GM12864 (cell line): Measurements from ENCODE around the gene DHRS1.

Experiments
- DNase-seq: peaks from one replicate; pipeline ENCODE4 v3.0.0-alpha.2; 2011; ENCODE audit warnings: low read depth
- H3K4me3 ChIP-seq: 2 replicates; pipeline ENCODE4 v1.5.1; 2011; ENCODE audit warnings: mild to moderate bottlenecking, low read depth, low read length, control low read depth
- TF ChIP-seq, protein P1 (sequence below): IDR thresholded peaks from 2 replicates; pipeline ENCODE4 v1.5.1; 2011; ENCODE audit warnings: low read depth, mild to moderate bottlenecking, moderate library complexity, low read length, control low read depth, inconsistent platforms; ENCODE audit errors: missing control alignments

The DHRS1 gene

DNA sequence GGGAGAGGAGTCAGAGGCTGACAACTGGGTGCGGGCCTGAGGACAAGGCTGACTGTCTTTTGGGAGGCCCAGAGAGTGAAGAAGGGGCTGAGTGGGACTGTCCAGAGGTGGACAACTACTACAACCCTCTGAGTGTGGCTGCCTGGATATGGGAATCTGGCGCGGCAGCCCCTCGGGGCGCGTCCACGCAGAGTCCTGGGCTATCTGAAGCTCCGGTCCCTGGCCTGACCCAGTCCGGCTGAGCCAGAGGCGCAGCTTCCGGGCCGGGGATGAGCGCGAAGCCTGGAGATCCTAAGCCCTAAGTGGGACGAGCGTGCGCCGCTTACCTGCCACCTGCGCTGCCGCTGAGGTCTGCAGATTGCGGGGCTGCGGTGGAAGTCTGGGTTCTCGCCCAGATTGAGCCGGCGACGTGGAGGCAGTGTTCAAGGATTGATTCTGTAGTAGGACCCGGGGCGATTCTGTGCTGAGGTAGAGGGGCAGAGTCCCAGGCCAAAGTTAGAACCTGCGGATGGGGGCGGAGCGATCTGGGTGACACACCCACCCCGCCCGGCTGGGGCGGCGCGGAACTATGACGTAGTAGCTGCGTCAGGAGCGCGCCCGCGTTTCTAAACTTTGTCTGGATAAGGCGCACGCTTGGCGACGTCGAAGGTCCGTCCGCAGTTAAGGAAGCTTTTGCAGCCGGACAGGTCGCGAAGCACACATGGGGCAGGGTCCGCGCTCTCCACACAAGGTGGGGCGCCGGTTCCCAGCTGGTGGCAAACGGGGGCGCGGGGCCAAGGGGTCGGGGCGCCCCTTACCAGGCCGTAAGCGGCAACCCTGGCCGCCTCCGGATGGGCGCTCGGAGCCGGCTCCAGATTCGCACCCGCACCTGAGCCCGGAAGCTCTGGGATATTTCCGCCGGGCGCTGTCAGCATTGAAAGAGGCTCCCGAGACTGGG lies at the start of gene DHRS1, which contains the start of gene NOP9:
DHRS1 (minus strand) TSS at position 526 of the 937 bp plus-strand sequence. CDS start 674 bp downstream, outside the sequence.
NOP9 (plus strand) TSS at position 596 of the 937 bp plus-strand sequence; CDS start at position 701, 105 bp downstream.
- H3K4me3 ChIP-seq, result peak within 1 kb of the TSS; percentile 74
- peak; percentile 69 for DNase-seq
- TF ChIP-seq, protein P1, sequence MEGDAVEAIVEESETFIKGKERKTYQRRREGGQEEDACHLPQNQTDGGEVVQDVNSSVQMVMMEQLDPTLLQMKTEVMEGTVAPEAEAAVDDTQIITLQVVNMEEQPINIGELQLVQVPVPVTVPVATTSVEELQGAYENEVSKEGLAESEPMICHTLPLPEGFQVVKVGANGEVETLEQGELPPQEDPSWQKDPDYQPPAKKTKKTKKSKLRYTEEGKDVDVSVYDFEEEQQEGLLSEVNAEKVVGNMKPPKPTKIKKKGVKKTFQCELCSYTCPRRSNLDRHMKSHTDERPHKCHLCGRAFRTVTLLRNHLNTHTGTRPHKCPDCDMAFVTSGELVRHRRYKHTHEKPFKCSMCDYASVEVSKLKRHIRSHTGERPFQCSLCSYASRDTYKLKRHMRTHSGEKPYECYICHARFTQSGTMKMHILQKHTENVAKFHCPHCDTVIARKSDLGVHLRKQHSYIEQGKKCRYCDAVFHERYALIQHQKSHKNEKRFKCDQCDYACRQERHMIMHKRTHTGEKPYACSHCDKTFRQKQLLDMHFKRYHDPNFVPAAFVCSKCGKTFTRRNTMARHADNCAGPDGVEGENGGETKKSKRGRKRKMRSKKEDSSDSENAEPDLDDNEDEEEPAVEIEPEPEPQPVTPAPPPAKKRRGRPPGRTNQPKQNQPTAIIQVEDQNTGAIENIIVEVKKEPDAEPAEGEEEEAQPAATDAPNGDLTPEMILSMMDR, result no peak

GRCh38 chr14:24348186-24348585 lies 48.6 kb upstream of the DHRS1 start:
- TF ChIP-seq, protein P1, result no peak
- no peak for DNase-seq
- H3K4me3 ChIP-seq, result no peak overlapping the region

DNA sequence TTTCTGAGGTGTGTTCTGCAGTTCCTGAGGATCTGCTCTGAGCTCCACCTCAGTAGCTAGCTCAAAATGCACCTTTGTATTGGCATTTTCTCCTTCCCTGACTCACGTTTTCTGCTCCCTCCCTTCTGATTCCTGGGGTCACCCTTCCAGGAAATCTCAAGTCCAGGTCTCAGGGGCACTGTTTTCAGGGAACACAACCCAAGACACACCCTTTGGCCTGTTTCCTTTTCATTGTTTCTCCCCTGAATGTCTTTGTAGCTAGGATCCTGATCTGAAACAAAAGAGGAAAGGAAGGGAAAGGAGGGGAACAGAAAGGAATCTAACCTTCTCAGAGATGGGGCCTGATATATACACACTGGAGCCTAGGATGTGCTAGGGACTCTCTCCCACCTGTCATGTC lies 47.6 kb upstream of the DHRS1 start:
- TF ChIP-seq, protein P1, result no peak
- H3K4me3 ChIP-seq, result no peak overlapping the region
- no peak for DNase-seq

- H3K4me3 ChIP-seq, result no peak overlapping the region
- no peak for DNase-seq
- TF ChIP-seq, protein P1, result no peak
Measured at GRCh38 chr14:24343795-24344660, 44.4 kb upstream of the DHRS1 start.

GRCh38 chr14:24342889-24343288 lies 43.3 kb upstream of the DHRS1 start:
- TF ChIP-seq, protein P1, result no peak
- no peak for DNase-seq
- H3K4me3 ChIP-seq, result no peak overlapping the region

DNA sequence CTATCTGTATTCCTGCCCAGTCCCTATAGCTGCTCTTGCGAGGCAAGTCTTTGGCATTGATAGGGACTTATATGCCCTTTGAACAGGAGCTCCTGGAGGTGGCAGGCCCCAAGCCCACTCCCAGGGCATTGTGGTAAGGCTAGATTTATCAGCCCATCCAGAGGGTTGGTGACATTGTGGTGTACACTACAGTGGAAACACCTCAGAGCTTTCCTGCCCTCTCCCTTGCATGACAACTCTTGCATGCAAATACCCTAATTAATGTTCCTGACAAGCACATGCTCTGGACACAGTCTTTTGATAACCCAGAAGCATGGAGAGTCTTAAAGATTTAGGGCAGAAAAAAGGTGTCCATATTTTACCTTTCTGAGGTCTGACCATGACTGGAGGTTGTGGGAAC lies 41.0 kb upstream of the DHRS1 start:
- TF ChIP-seq, protein P1, result no peak
- no peak overlapping the region for H3K4me3 ChIP-seq
- no peak for DNase-seq
